ENCODE results near the gene GCC2. TPM values are rescaled to one million over a fixed set of nuclear protein-coding genes. Genes with fewer than 3 reads are reported as not detected.

Gene GCC2
- total and polyA plus RNA-seq, 9 of the 15 experiments (the other 6 are each of a cell fraction or from before 2014, with no cell fraction given): 11.4 to 35.7 (median 19.9) TPM

DNA sequence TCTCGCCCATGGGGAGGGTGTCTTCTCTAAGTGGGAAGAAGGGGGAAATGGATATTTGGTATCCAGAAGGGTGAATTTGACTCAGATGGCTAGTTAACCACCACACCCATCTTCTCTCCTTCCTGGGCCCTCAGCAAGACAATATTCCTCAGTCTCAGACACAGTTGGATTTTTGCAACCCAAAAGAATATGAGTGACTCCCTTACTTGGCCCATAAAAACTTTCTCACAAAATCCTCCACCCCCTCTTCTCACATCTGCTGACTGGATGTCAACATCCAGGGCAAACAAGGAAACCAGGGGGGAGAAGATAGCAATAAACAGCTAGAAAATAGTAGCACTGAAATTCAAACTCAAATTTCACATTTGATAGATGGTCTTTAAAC, 35.3 kb upstream of the GCC2 start:
- no peaks in the 10 kb centered on the region for H3K36me3 ChIP-seq (ENCODE audit: control insufficient read depth, insufficient read depth, low read length)
- H3K9me3 ChIP-seq (replicated peaks; ENCODE audit: control insufficient read depth, insufficient read depth, low read depth, low read length): no peaks in the 10 kb centered on the region
- ChIA-PET CTCF (ENCODE audit: low intra/inter-chr PET ratio) (no interaction called here), POLR2A (no interaction called here)
- H3K4me1 ChIP-seq (replicated peaks in 1 of 2; ENCODE audit: control insufficient read depth in 2 of 2, insufficient read depth in 2 of 2, low read length in 2 of 2): peaks cover 0 to 14% of the 10 kb centered on the region in 2 experiments; a peak in 2 of 5 replicates
- no TSS peak for BruUV-seq (replicated peaks)
- H3K9me1 ChIP-seq (ENCODE audit: control insufficient read depth, insufficient read depth, low read length): no peaks in the 10 kb centered on the region
- FAIRE-seq (no peak), ATAC-seq (no peak), DNase-seq (ENCODE audit: extremely low read depth in 1 of 4, low spot score in 3 of 4) (no peak)
- 21% methylated on average over 1 of the region's 1 CpG for WGBS (ENCODE audit: insufficient coverage, low coverage, missing lambda C conversion rate)
- no peak overlapping the region for H3K9ac ChIP-seq (ENCODE audit: insufficient read depth in 1 of 2, low read depth in 2 of 2, low read length in 2 of 2)
- H3K4me2 ChIP-seq (ENCODE audit: insufficient read depth, low read length): no peak overlapping the region
- no peaks in the 10 kb centered on the region for H3K27me3 ChIP-seq (ENCODE audit: control insufficient read depth in 2 of 2, insufficient read depth in 2 of 2, low read length in 2 of 2)
- in situ Hi-C loops (cut with MboI) (no loop called here), intact Hi-C loops (cut with micrococcal nuclease) (loop anchor here (1.0 kb wide), 1 partner anchor 22 kb away; no protein-coding TSS in a partner anchor)
- H4K20me1 ChIP-seq (replicated peaks; ENCODE audit: control insufficient read depth, insufficient read depth, low read length): no peaks in the 10 kb centered on the region
- H3K27ac ChIP-seq (ENCODE audit: extremely low read depth, low read depth, low read length): no peak overlapping the region
- no peaks in the 10 kb centered on the region for H3K79me2 ChIP-seq (ENCODE audit: control insufficient read depth, insufficient read depth, low read length)
- H3K4me3 ChIP-seq: no peak overlapping the region
- no peak overlapping the region for H2AFZ ChIP-seq (ENCODE audit: low read depth, low read length)
- TF ChIP-seq, protein P1, sequence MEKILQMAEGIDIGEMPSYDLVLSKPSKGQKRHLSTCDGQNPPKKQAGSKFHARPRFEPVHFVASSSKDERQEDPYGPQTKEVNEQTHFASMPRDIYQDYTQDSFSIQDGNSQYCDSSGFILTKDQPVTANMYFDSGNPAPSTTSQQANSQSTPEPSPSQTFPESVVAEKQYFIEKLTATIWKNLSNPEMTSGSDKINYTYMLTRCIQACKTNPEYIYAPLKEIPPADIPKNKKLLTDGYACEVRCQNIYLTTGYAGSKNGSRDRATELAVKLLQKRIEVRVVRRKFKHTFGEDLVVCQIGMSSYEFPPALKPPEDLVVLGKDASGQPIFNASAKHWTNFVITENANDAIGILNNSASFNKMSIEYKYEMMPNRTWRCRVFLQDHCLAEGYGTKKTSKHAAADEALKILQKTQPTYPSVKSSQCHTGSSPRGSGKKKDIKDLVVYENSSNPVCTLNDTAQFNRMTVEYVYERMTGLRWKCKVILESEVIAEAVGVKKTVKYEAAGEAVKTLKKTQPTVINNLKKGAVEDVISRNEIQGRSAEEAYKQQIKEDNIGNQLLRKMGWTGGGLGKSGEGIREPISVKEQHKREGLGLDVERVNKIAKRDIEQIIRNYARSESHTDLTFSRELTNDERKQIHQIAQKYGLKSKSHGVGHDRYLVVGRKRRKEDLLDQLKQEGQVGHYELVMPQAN (IDR thresholded peaks at IDR 0.05; ENCODE audit: borderline replicate concordance): no peak
- TF ChIP-seq U2AF1 (optimal IDR thresholded peaks at IDR 0.05; ENCODE audit: low read depth, low read length) (no peak), HDAC3 (IDR thresholded peaks at IDR 0.05; ENCODE audit: borderline replicate concordance, partially characterized antibody) (no peak), SETDB1 (IDR thresholded peaks at IDR 0.05; ENCODE audit: low read length) (no peak), KDM2B (CRISPR knock-in tag; IDR thresholded peaks at IDR 0.05) (no peak), NBN (IDR thresholded peaks at IDR 0.05; ENCODE audit: low read depth) (no peak), ZNF57 (CRISPR knock-in tag; IDR thresholded peaks at IDR 0.05) (no peak), OTX1 (CRISPR knock-in tag; IDR thresholded peaks at IDR 0.05) (no peak), ZNF586 (CRISPR knock-in tag; conservative IDR thresholded peaks at IDR 0.05) (no peak), ZSCAN32 (CRISPR knock-in tag; IDR thresholded peaks at IDR 0.05) (no peak), ZBTB1 (CRISPR knock-in tag; IDR thresholded peaks at IDR 0.05; ENCODE audit: borderline replicate concordance, low read depth) (no peak), CBX1 (IDR thresholded peaks at IDR 0.05; ENCODE audit: low read depth) (no peak), TEAD4 (IDR thresholded peaks at IDR 0.05; ENCODE audit: low read length) (no peak), TEAD4 (CRISPR knock-in tag; IDR thresholded peaks at IDR 0.05; ENCODE audit: borderline replicate concordance) (no peak)
- TF ChIP-seq, protein P2, sequence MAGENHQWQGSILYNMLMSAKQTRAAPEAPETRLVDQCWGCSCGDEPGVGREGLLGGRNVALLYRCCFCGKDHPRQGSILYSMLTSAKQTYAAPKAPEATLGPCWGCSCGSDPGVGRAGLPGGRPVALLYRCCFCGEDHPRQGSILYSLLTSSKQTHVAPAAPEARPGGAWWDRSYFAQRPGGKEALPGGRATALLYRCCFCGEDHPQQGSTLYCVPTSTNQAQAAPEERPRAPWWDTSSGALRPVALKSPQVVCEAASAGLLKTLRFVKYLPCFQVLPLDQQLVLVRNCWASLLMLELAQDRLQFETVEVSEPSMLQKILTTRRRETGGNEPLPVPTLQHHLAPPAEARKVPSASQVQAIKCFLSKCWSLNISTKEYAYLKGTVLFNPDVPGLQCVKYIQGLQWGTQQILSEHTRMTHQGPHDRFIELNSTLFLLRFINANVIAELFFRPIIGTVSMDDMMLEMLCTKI (IDR thresholded peaks at IDR 0.05; ENCODE audit: partially characterized antibody): no peak
- TF ChIP-seq, protein P3, sequence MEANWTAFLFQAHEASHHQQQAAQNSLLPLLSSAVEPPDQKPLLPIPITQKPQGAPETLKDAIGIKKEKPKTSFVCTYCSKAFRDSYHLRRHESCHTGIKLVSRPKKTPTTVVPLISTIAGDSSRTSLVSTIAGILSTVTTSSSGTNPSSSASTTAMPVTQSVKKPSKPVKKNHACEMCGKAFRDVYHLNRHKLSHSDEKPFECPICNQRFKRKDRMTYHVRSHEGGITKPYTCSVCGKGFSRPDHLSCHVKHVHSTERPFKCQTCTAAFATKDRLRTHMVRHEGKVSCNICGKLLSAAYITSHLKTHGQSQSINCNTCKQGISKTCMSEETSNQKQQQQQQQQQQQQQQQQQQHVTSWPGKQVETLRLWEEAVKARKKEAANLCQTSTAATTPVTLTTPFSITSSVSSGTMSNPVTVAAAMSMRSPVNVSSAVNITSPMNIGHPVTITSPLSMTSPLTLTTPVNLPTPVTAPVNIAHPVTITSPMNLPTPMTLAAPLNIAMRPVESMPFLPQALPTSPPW (CRISPR knock-in tag; IDR thresholded peaks at IDR 0.05): no peak
- TF ChIP-seq, protein P4, sequence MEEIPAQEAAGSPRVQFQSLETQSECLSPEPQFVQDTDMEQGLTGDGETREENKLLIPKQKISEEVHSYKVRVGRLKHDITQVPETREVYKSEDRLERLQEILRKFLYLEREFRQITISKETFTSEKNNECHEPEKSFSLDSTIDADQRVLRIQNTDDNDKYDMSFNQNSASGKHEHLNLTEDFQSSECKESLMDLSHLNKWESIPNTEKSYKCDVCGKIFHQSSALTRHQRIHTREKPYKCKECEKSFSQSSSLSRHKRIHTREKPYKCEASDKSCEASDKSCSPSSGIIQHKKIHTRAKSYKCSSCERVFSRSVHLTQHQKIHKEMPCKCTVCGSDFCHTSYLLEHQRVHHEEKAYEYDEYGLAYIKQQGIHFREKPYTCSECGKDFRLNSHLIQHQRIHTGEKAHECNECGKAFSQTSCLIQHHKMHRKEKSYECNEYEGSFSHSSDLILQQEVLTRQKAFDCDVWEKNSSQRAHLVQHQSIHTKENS (CRISPR knock-in tag; IDR thresholded peaks at IDR 0.05): no peak
- TF ChIP-seq, protein P5, sequence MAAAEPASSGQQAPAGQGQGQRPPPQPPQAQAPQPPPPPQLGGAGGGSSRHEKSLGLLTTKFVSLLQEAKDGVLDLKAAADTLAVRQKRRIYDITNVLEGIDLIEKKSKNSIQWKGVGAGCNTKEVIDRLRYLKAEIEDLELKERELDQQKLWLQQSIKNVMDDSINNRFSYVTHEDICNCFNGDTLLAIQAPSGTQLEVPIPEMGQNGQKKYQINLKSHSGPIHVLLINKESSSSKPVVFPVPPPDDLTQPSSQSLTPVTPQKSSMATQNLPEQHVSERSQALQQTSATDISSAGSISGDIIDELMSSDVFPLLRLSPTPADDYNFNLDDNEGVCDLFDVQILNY (CRISPR knock-in tag; IDR thresholded peaks at IDR 0.05): no peak
